Panc1 (cell line): ENCODE measurements around the gene ABTB2. TPM values are rescaled to one million over a fixed set of nuclear protein-coding genes. Genes with fewer than 3 reads are reported as not detected.

Source experiments
- ATAC-seq: fragments of 200-7000 bp; cut with Tn5 transposase; 2 replicates; pipeline ENCODE4 v1.9.1; 2020; ENCODE audit warnings: mild to moderate bottlenecking, moderate library complexity
- BruUV-seq: library from RNA; stranded (reverse); fragments of 400-500 nt; replicated peaks from 2 replicates; lab custom pipeline; 2021; lab: Mats Ljungman, UMichigan
- CTCF ChIA-PET: fragments of 300-600 bp; sonication (Branson Sonifier 250); formaldehyde crosslinking; loops from one replicate; lab custom pipeline; 2022; ENCODE audit warnings: antibody characterized with exemption; lab: Charles Lee
- POLR2A ChIA-PET: fragments of 300-600 bp; sonication (Branson Sonifier 250); formaldehyde crosslinking; loops from one replicate; lab custom pipeline; 2022; ENCODE audit warnings: antibody characterized with exemption; lab: Charles Lee
- DNase-seq: peaks from one replicate; pipeline ENCODE4 v3.0.0-alpha.2; 2010; ENCODE audit warnings: low read depth, low spot score
- H3K27ac ChIP-seq: 2 replicates; pipeline ENCODE4 v1.5.1; 2011; ENCODE audit warnings: mild to moderate bottlenecking, low read length, inconsistent platforms
- H3K27me3 ChIP-seq: fragments of 200-500 bp; sonication (Bioruptor generic); 2 replicates; pipeline ENCODE4 v1.6.0; 2014; ENCODE audit warnings: low read length, inconsistent platforms; ENCODE audit not compliant: control insufficient read depth, insufficient read depth
- H3K36me3 ChIP-seq: fragments of 200-500 bp; sonication (Bioruptor generic); 2 replicates; pipeline ENCODE4 v1.5.1; 2014; ENCODE audit warnings: inconsistent platforms, mild to moderate bottlenecking, low read length, moderate library complexity; ENCODE audit not compliant: control insufficient read depth, insufficient read depth
- H3K4me1 ChIP-seq: 2 replicates; pipeline ENCODE4 v1.5.1; 2011; ENCODE audit warnings: inconsistent platforms, mild to moderate bottlenecking, low read length, moderate library complexity; ENCODE audit not compliant: control insufficient read depth, insufficient read depth
- H3K4me3 ChIP-seq, 2 experiments: 2 replicates each; pipeline ENCODE4 v1.5.1; 2011 to 2012; ENCODE audit warnings: low read depth in 2 of 2, low read length in 2 of 2, mild to moderate bottlenecking in 2 of 2, inconsistent platforms in 1 of 2, moderate library complexity in 1 of 2
- H3K9me3 ChIP-seq: fragments of 200-500 bp; sonication (Bioruptor generic); 2 replicates; pipeline ENCODE4 v1.5.1; 2014; ENCODE audit warnings: low read depth, mild to moderate bottlenecking, inconsistent platforms, low read length, moderate library complexity; ENCODE audit not compliant: control insufficient read depth, insufficient read depth
- POLR2AphosphoS5 ChIP-seq: IDR thresholded peaks from 2 replicates; pipeline ENCODE4 v1.6.1; 2012; ENCODE audit warnings: mild to moderate bottlenecking, low read depth, low read length, moderate library complexity
- SIN3A ChIP-seq: IDR thresholded peaks from 2 replicates; pipeline ENCODE4 v1.6.1; 2012; ENCODE audit warnings: low read depth, mild to moderate bottlenecking, low read length, moderate library complexity, borderline replicate concordance; ENCODE audit not compliant: insufficient read depth
- TCF7L2 ChIP-seq: IDR thresholded peaks from 2 replicates; pipeline ENCODE4 v1.6.1; 2011; ENCODE audit warnings: mild to moderate bottlenecking, low read depth, low read length, inconsistent platforms
- in situ Hi-C: cut with HindIII; loops from 2 replicates; pipeline ENCODE4 v1.10.0; 2016; ENCODE audit warnings: low sequenced_read_pairs, low pct_unique_long_range_greater_than_20kb
- intact Hi-C: fragments of 100-400 bp; cut with micrococcal nuclease; formaldehyde crosslinking; loops from one replicate; pipeline ENCODE4 v1.10.0; 2022; ENCODE audit not compliant: unreplicated experiment
- total RNA-seq: library from RNA; stranded (reverse); gene quantifications from one replicate; pipeline ENCODE4 v1.2.1, GENCODE V29; 2021; ENCODE audit not compliant: unreplicated experiment
- TF ChIP-seq, protein P1 (sequence below), 2 experiments: IDR thresholded peaks; 2 replicates each; pipeline ENCODE4 v1.6.1; 2011 to 2012; ENCODE audit warnings: low read depth in 2 of 2, control low read depth in 1 of 2, low read length in 1 of 2, mild to moderate bottlenecking in 1 of 2, moderate library complexity in 1 of 2; ENCODE audit not compliant: insufficient read depth in 1 of 2
- TF ChIP-seq, protein P2 (sequence below): fragments of 450-650 bp; IDR thresholded peaks from 2 replicates; pipeline ENCODE4 v1.5.1; 2017; ENCODE audit warnings: mild to moderate bottlenecking

Gene ABTB2
- total RNA-seq, 1 experiment from 2014 or later = 22.7 TPM

DNA sequence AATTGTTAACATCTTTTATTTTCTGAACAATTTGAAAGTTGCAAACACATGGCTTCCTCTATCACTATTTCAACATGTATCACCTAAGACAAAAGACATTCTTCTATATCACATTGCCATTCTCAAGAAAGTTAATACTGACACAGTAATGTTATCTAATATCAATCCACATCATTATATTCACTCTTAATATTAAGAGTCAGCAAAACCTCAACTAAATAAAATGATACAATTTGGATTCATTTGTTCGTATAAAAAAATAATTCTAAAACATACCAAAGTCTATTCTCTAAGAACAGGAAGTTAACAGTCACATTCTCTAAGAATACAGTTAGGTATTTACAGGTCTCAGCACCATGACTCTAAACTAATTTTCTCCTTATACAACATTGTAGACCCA is 52.0 kb downstream of the ABTB2 start:
- Histone ChIP-seq H3K4me1 (peaks cover 38% of the 10 kb centered on the region), H3K4me3 (no peak overlapping the region), H3K27ac (no peak overlapping the region), H3K36me3 (no peaks in the 10 kb centered on the region), H3K9me3 (no peaks in the 10 kb centered on the region), H3K27me3 (no peaks in the 10 kb centered on the region)
- no TSS peak for BruUV-seq
- intact Hi-C loops = no loop called here
- ChIA-PET POLR2A (no interaction called here), CTCF (interaction anchor here (0.6 kb wide), 1 partner anchor 18 kb away, joined by 8 read pairs; no protein-coding TSS in a partner anchor)
- DNase-seq (no peak), ATAC-seq (no peak)
- TF ChIP-seq POLR2AphosphoS5 = no peak
- TF ChIP-seq, protein P1, sequence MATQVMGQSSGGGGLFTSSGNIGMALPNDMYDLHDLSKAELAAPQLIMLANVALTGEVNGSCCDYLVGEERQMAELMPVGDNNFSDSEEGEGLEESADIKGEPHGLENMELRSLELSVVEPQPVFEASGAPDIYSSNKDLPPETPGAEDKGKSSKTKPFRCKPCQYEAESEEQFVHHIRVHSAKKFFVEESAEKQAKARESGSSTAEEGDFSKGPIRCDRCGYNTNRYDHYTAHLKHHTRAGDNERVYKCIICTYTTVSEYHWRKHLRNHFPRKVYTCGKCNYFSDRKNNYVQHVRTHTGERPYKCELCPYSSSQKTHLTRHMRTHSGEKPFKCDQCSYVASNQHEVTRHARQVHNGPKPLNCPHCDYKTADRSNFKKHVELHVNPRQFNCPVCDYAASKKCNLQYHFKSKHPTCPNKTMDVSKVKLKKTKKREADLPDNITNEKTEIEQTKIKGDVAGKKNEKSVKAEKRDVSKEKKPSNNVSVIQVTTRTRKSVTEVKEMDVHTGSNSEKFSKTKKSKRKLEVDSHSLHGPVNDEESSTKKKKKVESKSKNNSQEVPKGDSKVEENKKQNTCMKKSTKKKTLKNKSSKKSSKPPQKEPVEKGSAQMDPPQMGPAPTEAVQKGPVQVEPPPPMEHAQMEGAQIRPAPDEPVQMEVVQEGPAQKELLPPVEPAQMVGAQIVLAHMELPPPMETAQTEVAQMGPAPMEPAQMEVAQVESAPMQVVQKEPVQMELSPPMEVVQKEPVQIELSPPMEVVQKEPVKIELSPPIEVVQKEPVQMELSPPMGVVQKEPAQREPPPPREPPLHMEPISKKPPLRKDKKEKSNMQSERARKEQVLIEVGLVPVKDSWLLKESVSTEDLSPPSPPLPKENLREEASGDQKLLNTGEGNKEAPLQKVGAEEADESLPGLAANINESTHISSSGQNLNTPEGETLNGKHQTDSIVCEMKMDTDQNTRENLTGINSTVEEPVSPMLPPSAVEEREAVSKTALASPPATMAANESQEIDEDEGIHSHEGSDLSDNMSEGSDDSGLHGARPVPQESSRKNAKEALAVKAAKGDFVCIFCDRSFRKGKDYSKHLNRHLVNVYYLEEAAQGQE (IDR thresholded peaks at IDR 0.05; ENCODE audit: insufficient read depth in 1 of 2, low read depth in 2 of 2, low read length in 1 of 2) = no peak
- TF ChIP-seq, protein P2, sequence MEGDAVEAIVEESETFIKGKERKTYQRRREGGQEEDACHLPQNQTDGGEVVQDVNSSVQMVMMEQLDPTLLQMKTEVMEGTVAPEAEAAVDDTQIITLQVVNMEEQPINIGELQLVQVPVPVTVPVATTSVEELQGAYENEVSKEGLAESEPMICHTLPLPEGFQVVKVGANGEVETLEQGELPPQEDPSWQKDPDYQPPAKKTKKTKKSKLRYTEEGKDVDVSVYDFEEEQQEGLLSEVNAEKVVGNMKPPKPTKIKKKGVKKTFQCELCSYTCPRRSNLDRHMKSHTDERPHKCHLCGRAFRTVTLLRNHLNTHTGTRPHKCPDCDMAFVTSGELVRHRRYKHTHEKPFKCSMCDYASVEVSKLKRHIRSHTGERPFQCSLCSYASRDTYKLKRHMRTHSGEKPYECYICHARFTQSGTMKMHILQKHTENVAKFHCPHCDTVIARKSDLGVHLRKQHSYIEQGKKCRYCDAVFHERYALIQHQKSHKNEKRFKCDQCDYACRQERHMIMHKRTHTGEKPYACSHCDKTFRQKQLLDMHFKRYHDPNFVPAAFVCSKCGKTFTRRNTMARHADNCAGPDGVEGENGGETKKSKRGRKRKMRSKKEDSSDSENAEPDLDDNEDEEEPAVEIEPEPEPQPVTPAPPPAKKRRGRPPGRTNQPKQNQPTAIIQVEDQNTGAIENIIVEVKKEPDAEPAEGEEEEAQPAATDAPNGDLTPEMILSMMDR = no peak
- no peak for TF ChIP-seq SIN3A
- no peak for TF ChIP-seq TCF7L2
- in situ Hi-C loops = no loop called here

DNA sequence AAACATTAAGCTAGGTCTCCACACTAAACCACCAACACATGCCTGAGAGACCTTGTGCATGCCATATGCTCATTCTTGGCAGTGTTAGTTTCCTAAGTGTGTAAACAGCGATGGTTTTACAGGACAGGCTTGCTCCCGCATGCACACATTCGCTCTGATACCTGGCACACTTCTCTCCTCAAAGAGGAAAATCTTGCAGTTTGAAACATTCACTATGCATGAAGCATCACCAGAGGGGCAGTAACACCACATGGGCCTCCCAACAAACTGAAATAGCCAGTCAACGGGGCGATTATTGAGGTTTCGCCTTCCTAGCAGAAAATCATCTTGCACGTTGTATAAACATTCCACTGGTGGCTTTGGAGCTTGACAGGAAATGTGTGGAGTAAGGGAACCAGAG is 52.6 kb downstream of the ABTB2 start:
- ATAC-seq (no peak), DNase-seq (no peak)
- intact Hi-C loops (no loop called here), in situ Hi-C loops (no loop called here)
- ChIA-PET POLR2A (no interaction called here), CTCF (no interaction called here)
- TF ChIP-seq POLR2AphosphoS5 (no peak), TCF7L2 (no peak), SIN3A (no peak)
- TF ChIP-seq, protein P1 (IDR thresholded peaks at IDR 0.05; ENCODE audit: insufficient read depth in 1 of 2, low read depth in 2 of 2, low read length in 1 of 2) = no peak
- TF ChIP-seq, protein P2 = no peak
- H3K27me3 ChIP-seq = no peaks in the 10 kb centered on the region
- no peaks in the 10 kb centered on the region for H3K36me3 ChIP-seq
- peaks cover 44% of the 10 kb centered on the region for H3K4me1 ChIP-seq
- no peaks in the 10 kb centered on the region for H3K9me3 ChIP-seq
- no peak overlapping the region for H3K27ac ChIP-seq
- no TSS peak for BruUV-seq
- no peak overlapping the region for H3K4me3 ChIP-seq
